Measurements from ENCODE around the gene IL1B.

IL1B gene

GRCh38 chr2:112830682-112831512 is 5.7 kb downstream of the IL1B start:
- intact Hi-C loops (cut with micrococcal nuclease), result no loop called here

GRCh38 chr2:112829961-112830681 is 6.5 kb downstream of the IL1B start:
- Mint-ChIP-seq H3K36me3 (ENCODE audit: low read depth) (no peaks in the 10 kb centered on the region), H3K4me1 (ENCODE audit: low read depth) (peaks cover 63% of the 10 kb centered on the region), H3K27me3 (peaks cover 3% of the 10 kb centered on the region), H3K27ac (peak overlapping the region; percentile 45), H3K9me3 (no peaks in the 10 kb centered on the region), H3K4me3 (no peak overlapping the region)
- intact Hi-C loops (cut with micrococcal nuclease), result no loop called here

More at GRCh38 chr2:112830682-112831512, 5.7 kb downstream of the IL1B start:
- peak overlapping the region; percentile 45 for H3K27ac Mint-ChIP-seq
- no peak overlapping the region for H3K4me3 Mint-ChIP-seq
- H3K27me3 Mint-ChIP-seq, result peaks cover 3% of the 10 kb centered on the region
- no peaks in the 10 kb centered on the region for H3K36me3 Mint-ChIP-seq (ENCODE audit: low read depth)
- peaks cover 71% of the 10 kb centered on the region for H3K4me1 Mint-ChIP-seq (ENCODE audit: low read depth)
- no peaks in the 10 kb centered on the region for H3K9me3 Mint-ChIP-seq

- Mint-ChIP-seq H3K4me1 (ENCODE audit: low read depth) (peaks cover 63% of the 10 kb centered on the region), H3K27ac (no peak overlapping the region), H3K4me3 (no peak overlapping the region), H3K36me3 (ENCODE audit: low read depth) (no peaks in the 10 kb centered on the region), H3K27me3 (peaks cover 3% of the 10 kb centered on the region), H3K9me3 (no peaks in the 10 kb centered on the region)
- intact Hi-C loops (cut with micrococcal nuclease), result no loop called here
These were observed 7.2 kb downstream of the IL1B start for GRCh38 chr2:112829101-112829960.

- no peak overlapping the region for H3K4me3 Mint-ChIP-seq
- H3K36me3 Mint-ChIP-seq (ENCODE audit: low read depth), result no peaks in the 10 kb centered on the region
- intact Hi-C loops (cut with micrococcal nuclease), result no loop called here
These were observed 8.3 kb downstream of the IL1B start for GRCh38 chr2:112828251-112828691.

GRCh38 chr2:112827604-112828185 is 8.9 kb downstream of the IL1B start:
- Mint-ChIP-seq H3K4me1 (ENCODE audit: low read depth) (peaks cover 60% of the 10 kb centered on the region), H3K9me3 (no peaks in the 10 kb centered on the region), H3K36me3 (ENCODE audit: low read depth) (no peaks in the 10 kb centered on the region), H3K4me3 (no peak overlapping the region), H3K27ac (no peak overlapping the region), H3K27me3 (peaks cover 3% of the 10 kb centered on the region)
- intact Hi-C loops (cut with micrococcal nuclease), result no loop called here

More at GRCh38 chr2:112828251-112828691, 8.3 kb downstream of the IL1B start:
- Mint-ChIP-seq H3K27me3 (peaks cover 4% of the 10 kb centered on the region), H3K4me1 (ENCODE audit: low read depth) (peaks cover 63% of the 10 kb centered on the region), H3K27ac (no peak overlapping the region), H3K9me3 (no peaks in the 10 kb centered on the region)

GRCh38 chr2:112827009-112827408 is 9.6 kb downstream of the IL1B start:
- Mint-ChIP-seq H3K36me3 (ENCODE audit: low read depth) (no peaks in the 10 kb centered on the region), H3K4me3 (no peak overlapping the region), H3K4me1 (ENCODE audit: low read depth) (peaks cover 59% of the 10 kb centered on the region), H3K27me3 (peaks cover 6% of the 10 kb centered on the region), H3K27ac (no peak overlapping the region), H3K9me3 (no peaks in the 10 kb centered on the region)
- intact Hi-C loops (cut with micrococcal nuclease), result no loop called here

- Mint-ChIP-seq H3K27me3 (peaks cover 6% of the 10 kb centered on the region), H3K4me1 (ENCODE audit: low read depth) (peaks cover 50% of the 10 kb centered on the region)
- intact Hi-C loops (cut with micrococcal nuclease), result no loop called here
These were observed 10.9 kb downstream of the IL1B start for GRCh38 chr2:112825706-112826105.

GRCh38 chr2:112824694-112825085 is 11.9 kb downstream of the IL1B start:
- H3K4me1 Mint-ChIP-seq (ENCODE audit: low read depth), result peaks cover 41% of the 10 kb centered on the region
- intact Hi-C loops (cut with micrococcal nuclease), result no loop called here
- H3K27me3 Mint-ChIP-seq, result peaks cover 6% of the 10 kb centered on the region
- no peaks in the 10 kb centered on the region for H3K36me3 Mint-ChIP-seq (ENCODE audit: low read depth)
- no peaks in the 10 kb centered on the region for H3K9me3 Mint-ChIP-seq
- no peak overlapping the region for H3K4me3 Mint-ChIP-seq
- no peak overlapping the region for H3K27ac Mint-ChIP-seq

More at GRCh38 chr2:112825706-112826105, 10.9 kb downstream of the IL1B start:
- no peak overlapping the region for H3K27ac Mint-ChIP-seq
- no peak overlapping the region for H3K4me3 Mint-ChIP-seq
- H3K36me3 Mint-ChIP-seq (ENCODE audit: low read depth), result no peaks in the 10 kb centered on the region
- H3K9me3 Mint-ChIP-seq, result no peaks in the 10 kb centered on the region

- H3K36me3 Mint-ChIP-seq (ENCODE audit: low read depth), result no peaks in the 10 kb centered on the region
- H3K27me3 Mint-ChIP-seq, result peaks cover 6% of the 10 kb centered on the region
- H3K9me3 Mint-ChIP-seq, result no peaks in the 10 kb centered on the region
- H3K27ac Mint-ChIP-seq, result no peak overlapping the region
- H3K4me3 Mint-ChIP-seq, result no peak overlapping the region
- H3K4me1 Mint-ChIP-seq (ENCODE audit: low read depth), result peaks cover 24% of the 10 kb centered on the region
- intact Hi-C loops (cut with micrococcal nuclease), result no loop called here
These were observed 14.9 kb downstream of the IL1B start for GRCh38 chr2:112821682-112822081.

- Mint-ChIP-seq H3K9me3 (no peaks in the 10 kb centered on the region), H3K4me3 (no peak overlapping the region), H3K4me1 (ENCODE audit: low read depth) (peaks cover 24% of the 10 kb centered on the region), H3K27ac (no peak overlapping the region), H3K36me3 (ENCODE audit: low read depth) (no peaks in the 10 kb centered on the region), H3K27me3 (peaks cover 6% of the 10 kb centered on the region)
- intact Hi-C loops (cut with micrococcal nuclease), result no loop called here
These were observed 15.4 kb downstream of the IL1B start for GRCh38 chr2:112821142-112821541.

- intact Hi-C loops (cut with micrococcal nuclease), result no loop called here
- Mint-ChIP-seq H3K36me3 (ENCODE audit: low read depth) (no peaks in the 10 kb centered on the region), H3K27me3 (peaks cover 6% of the 10 kb centered on the region), H3K4me3 (no peak overlapping the region), H3K27ac (no peak overlapping the region), H3K9me3 (no peaks in the 10 kb centered on the region), H3K4me1 (ENCODE audit: low read depth) (peaks cover 24% of the 10 kb centered on the region)
These were observed 16.2 kb downstream of the IL1B start for GRCh38 chr2:112820343-112820742.

GRCh38 chr2:112819081-112819480 is 17.5 kb downstream of the IL1B start:
- intact Hi-C loops (cut with micrococcal nuclease), result loop anchor here (10.0 kb wide), 1 partner anchor 54 kb away; the partner anchor contains the start of gene CKAP2L

More at GRCh38 chr2:112819081-112819480, 17.5 kb downstream of the IL1B start:
- peaks cover 6% of the 10 kb centered on the region for H3K27me3 Mint-ChIP-seq
- H3K4me3 Mint-ChIP-seq, result no peak overlapping the region
- H3K9me3 Mint-ChIP-seq, result no peaks in the 10 kb centered on the region
- no peak overlapping the region for H3K27ac Mint-ChIP-seq
- H3K4me1 Mint-ChIP-seq (ENCODE audit: low read depth), result peaks cover 17% of the 10 kb centered on the region
- H3K36me3 Mint-ChIP-seq (ENCODE audit: low read depth), result no peaks in the 10 kb centered on the region

Data from dendritic cell treated with granulocyte-macrophage colony-stimulating factor and Interleukin-4, amounts not matched to agents 40 ng/mL and 50 ng/mL, for 4 days (primary cell).